Transverse colon (tissue), 4 donors: ENCODE measurements around the gene PACSIN2.

Experiments
- EP300 ChIP-seq: sonication (generic); formaldehyde crosslinking; IDR thresholded peaks from one replicate; pipeline ENCODE4 v1.6.1; 2017; ENCODE audit warnings: antibody characterized with exemption, low read depth
- POLR2A ChIP-seq: fragments of 450-650 bp; IDR thresholded peaks from one replicate; pipeline ENCODE4 v1.6.1; 2016; ENCODE audit warnings: antibody characterized with exemption, mild to moderate bottlenecking, moderate library complexity
- POLR2AphosphoS5 ChIP-seq, 3 donors: sonication (generic); formaldehyde crosslinking; IDR thresholded peaks; one replicate each; pipeline ENCODE4 v1.6.1; 2016; ENCODE audit warnings: antibody characterized with exemption in 3 of 3
- TF ChIP-seq, protein P1 (sequence below), 5 experiments: fragments of 200-600 bp in 3 of 5; fragments of 450-650 bp in 2 of 5; sonication (generic) in 3 of 5; IDR thresholded peaks; 1 replicate in 2 of 5; 2 replicates in 3 of 5; pipeline ENCODE4 v1.5.1; 2016 to 2017; ENCODE audit warnings: antibody characterized with exemption in 5 of 5, inconsistent platforms in 3 of 5, mild to moderate bottlenecking in 2 of 5, moderate library complexity in 1 of 5

DNA sequence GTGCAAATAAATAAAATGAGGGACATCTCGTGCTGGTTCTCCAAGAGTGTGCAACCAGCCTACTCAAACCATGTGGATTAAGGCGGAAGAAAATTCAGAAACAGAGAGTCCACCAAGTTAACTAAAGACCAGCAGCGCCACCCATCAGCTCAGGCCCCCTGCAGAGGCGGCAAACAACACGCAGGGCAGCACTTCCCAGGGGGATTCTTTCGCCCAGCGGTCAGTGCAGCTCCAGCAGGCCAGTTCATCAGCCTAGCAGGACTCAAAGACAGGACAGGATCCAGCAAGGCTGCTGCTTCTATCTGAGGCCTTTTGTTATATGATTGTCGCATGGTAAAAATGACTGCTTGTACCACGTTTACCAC is 51.7 kb downstream of the PACSIN2 start:
- TF ChIP-seq, protein P1, sequence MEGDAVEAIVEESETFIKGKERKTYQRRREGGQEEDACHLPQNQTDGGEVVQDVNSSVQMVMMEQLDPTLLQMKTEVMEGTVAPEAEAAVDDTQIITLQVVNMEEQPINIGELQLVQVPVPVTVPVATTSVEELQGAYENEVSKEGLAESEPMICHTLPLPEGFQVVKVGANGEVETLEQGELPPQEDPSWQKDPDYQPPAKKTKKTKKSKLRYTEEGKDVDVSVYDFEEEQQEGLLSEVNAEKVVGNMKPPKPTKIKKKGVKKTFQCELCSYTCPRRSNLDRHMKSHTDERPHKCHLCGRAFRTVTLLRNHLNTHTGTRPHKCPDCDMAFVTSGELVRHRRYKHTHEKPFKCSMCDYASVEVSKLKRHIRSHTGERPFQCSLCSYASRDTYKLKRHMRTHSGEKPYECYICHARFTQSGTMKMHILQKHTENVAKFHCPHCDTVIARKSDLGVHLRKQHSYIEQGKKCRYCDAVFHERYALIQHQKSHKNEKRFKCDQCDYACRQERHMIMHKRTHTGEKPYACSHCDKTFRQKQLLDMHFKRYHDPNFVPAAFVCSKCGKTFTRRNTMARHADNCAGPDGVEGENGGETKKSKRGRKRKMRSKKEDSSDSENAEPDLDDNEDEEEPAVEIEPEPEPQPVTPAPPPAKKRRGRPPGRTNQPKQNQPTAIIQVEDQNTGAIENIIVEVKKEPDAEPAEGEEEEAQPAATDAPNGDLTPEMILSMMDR (IDR thresholded peaks at IDR 0.05), result no peak
- TF ChIP-seq POLR2AphosphoS5 (IDR thresholded peaks at IDR 0.05), result no peak
- no peak for TF ChIP-seq POLR2A
- no peak for TF ChIP-seq EP300
